HEK293 (cell line): ENCODE data around the gene RBMS3.

Experiments used
- CTCF ChIA-PET: fragments of 350-600 bp; formaldehyde crosslinking; extraction: SDS; loops from one replicate; lab custom pipeline; 2021; ENCODE audit warnings: antibody characterized with exemption; lab: Yijun Ruan, JAX
- POLR2A ChIA-PET: fragments of 300-600 bp; formaldehyde crosslinking; extraction: SDS; loops from one replicate; lab custom pipeline; 2020; ENCODE audit warnings: antibody characterized with exemption, inconsistent platforms; lab: Yijun Ruan, JAX
- H3K27ac ChIP-seq: fragments of 200-500 bp; sonication (Bioruptor generic); 2 replicates; pipeline ENCODE4 v1.5.1; 2014; ENCODE audit warnings: low read depth, low read length, control low read depth, inconsistent platforms; ENCODE audit errors: extremely low read depth
- H3K36me3 ChIP-seq, 2 experiments: fragments of 200-500 bp in 1 of 2; sonication (Bioruptor generic) in 1 of 2; 1 replicate in 1 of 2; 2 replicates in 1 of 2; pipeline ENCODE4 v1.5.1; 2014 to 2017; ENCODE audit warnings: inconsistent platforms in 2 of 2, low read length in 2 of 2; ENCODE audit not compliant: control insufficient read depth in 2 of 2, insufficient read depth in 1 of 2
- H3K4me1 ChIP-seq: fragments of 200-500 bp; sonication (Bioruptor generic); 2 replicates; pipeline ENCODE4 v1.5.1; 2014; ENCODE audit warnings: mild to moderate bottlenecking, low read length, inconsistent platforms; ENCODE audit not compliant: control insufficient read depth, insufficient read depth
- H3K4me3 ChIP-seq: 2 replicates; pipeline ENCODE4 v1.5.1; 2011; ENCODE audit warnings: low read depth, mild to moderate bottlenecking, control low read depth, low read length, moderate library complexity
- H3K9me3 ChIP-seq: fragments of 200-500 bp; sonication (Bioruptor generic); 2 replicates; pipeline ENCODE4 v1.5.1; 2014; ENCODE audit warnings: low read depth, low read length, inconsistent platforms; ENCODE audit not compliant: control insufficient read depth, insufficient read depth
- GLIS1 ChIP-seq: fragments of 450-650 bp; formaldehyde crosslinking; IDR thresholded peaks from 2 replicates; pipeline ENCODE4 v1.5.1; 2016; ENCODE audit warnings: missing biosample characterization, missing genetic modification characterization
- KLF7 ChIP-seq: fragments of 450-650 bp; formaldehyde crosslinking; IDR thresholded peaks from 2 replicates; pipeline ENCODE4 v1.5.1; 2016; ENCODE audit warnings: missing biosample characterization, missing genetic modification characterization, borderline replicate concordance
- RBAK ChIP-seq: fragments of 450-650 bp; formaldehyde crosslinking; IDR thresholded peaks from 2 replicates; pipeline ENCODE4 v1.5.1; 2016; ENCODE audit warnings: missing biosample characterization, missing genetic modification characterization
- SALL2 ChIP-seq: fragments of 450-650 bp; formaldehyde crosslinking; IDR thresholded peaks from 2 replicates; pipeline ENCODE4 v1.5.0; 2017; ENCODE audit warnings: missing biosample characterization, mild to moderate bottlenecking, missing genetic modification characterization, borderline replicate concordance
- ZFHX2 ChIP-seq: fragments of 450-650 bp; formaldehyde crosslinking; conservative IDR thresholded peaks from 2 replicates; pipeline ENCODE4 v1.5.1; 2016; ENCODE audit warnings: missing biosample characterization, missing genetic modification characterization
- ZFP37 ChIP-seq: fragments of 450-650 bp; formaldehyde crosslinking; IDR thresholded peaks from 2 replicates; pipeline ENCODE4 v1.5.1; 2016; ENCODE audit warnings: missing biosample characterization, missing genetic modification characterization
- ZNF157 ChIP-seq: fragments of 450-650 bp; formaldehyde crosslinking; IDR thresholded peaks from 2 replicates; pipeline ENCODE4 v1.5.1; 2016; ENCODE audit warnings: missing biosample characterization, missing genetic modification characterization
- ZNF274 ChIP-seq, 2 experiments: fragments of 200-500 bp in 1 of 2; fragments of 450-650 bp in 1 of 2; sonication (Bioruptor generic) in 1 of 2; formaldehyde crosslinking in 1 of 2; IDR thresholded peaks; 2 replicates each; pipeline versions ENCODE4 v1.5.1 to v1.6.1; 2014 to 2016; ENCODE audit warnings: borderline replicate concordance in 1 of 2, inconsistent platforms in 1 of 2, low read length in 1 of 2, missing biosample characterization in 1 of 2, missing genetic modification characterization in 1 of 2
- ZNF324 ChIP-seq: fragments of 450-650 bp; formaldehyde crosslinking; IDR thresholded peaks from 2 replicates; pipeline ENCODE4 v1.5.1; 2016; ENCODE audit warnings: missing biosample characterization, missing genetic modification characterization
- ZNF335 ChIP-seq: fragments of 450-650 bp; formaldehyde crosslinking; conservative IDR thresholded peaks from 2 replicates; pipeline ENCODE4 v1.5.1; 2016; ENCODE audit warnings: missing biosample characterization, missing genetic modification characterization
- ZNF530 ChIP-seq: fragments of 450-650 bp; formaldehyde crosslinking; IDR thresholded peaks from 2 replicates; pipeline ENCODE4 v1.5.1; 2016; ENCODE audit warnings: low read depth, missing biosample characterization, missing genetic modification characterization
- ZNF548 ChIP-seq: fragments of 450-650 bp; formaldehyde crosslinking; IDR thresholded peaks from 2 replicates; pipeline ENCODE4 v1.5.1; 2016; ENCODE audit warnings: missing biosample characterization, missing genetic modification characterization
- ZNF621 ChIP-seq: fragments of 450-650 bp; formaldehyde crosslinking; IDR thresholded peaks from 2 replicates; pipeline ENCODE4 v1.5.1; 2017; ENCODE audit warnings: missing biosample characterization, missing genetic modification characterization
- ZNF654 ChIP-seq: fragments of 450-650 bp; formaldehyde crosslinking; IDR thresholded peaks from 2 replicates; pipeline ENCODE4 v1.5.1; 2016; ENCODE audit warnings: low read depth, missing biosample characterization, missing genetic modification characterization
- ZNF791 ChIP-seq: fragments of 450-650 bp; formaldehyde crosslinking; IDR thresholded peaks from 2 replicates; pipeline ENCODE4 v1.5.1; 2016; ENCODE audit warnings: missing biosample characterization, missing genetic modification characterization
- ZSCAN23 ChIP-seq: fragments of 450-650 bp; formaldehyde crosslinking; IDR thresholded peaks from 2 replicates; pipeline ENCODE4 v1.5.1; 2016; ENCODE audit warnings: missing biosample characterization, missing genetic modification characterization
- TF ChIP-seq, protein P1 (sequence below): fragments of 450-650 bp; formaldehyde crosslinking; IDR thresholded peaks from 2 replicates; pipeline ENCODE4 v1.5.1; 2017; ENCODE audit warnings: missing biosample characterization, missing genetic modification characterization
- TF ChIP-seq, protein P2 (sequence below): fragments of 450-650 bp; formaldehyde crosslinking; IDR thresholded peaks from 2 replicates; pipeline ENCODE4 v1.5.1; 2016; ENCODE audit warnings: missing biosample characterization, missing genetic modification characterization
- TF ChIP-seq, protein P3 (sequence below): fragments of 450-650 bp; formaldehyde crosslinking; IDR thresholded peaks from 2 replicates; pipeline ENCODE4 v1.5.1; 2016; ENCODE audit warnings: missing biosample characterization, missing genetic modification characterization
- TF ChIP-seq, protein P4 (sequence below): fragments of 450-650 bp; formaldehyde crosslinking; IDR thresholded peaks from 2 replicates; pipeline ENCODE4 v1.5.1; 2016; ENCODE audit warnings: missing biosample characterization, missing genetic modification characterization
- TF ChIP-seq, protein P5 (sequence below): fragments of 450-650 bp; formaldehyde crosslinking; IDR thresholded peaks from 2 replicates; pipeline ENCODE4 v1.5.1; 2016; ENCODE audit warnings: missing biosample characterization, missing genetic modification characterization

The RBMS3 gene

DNA sequence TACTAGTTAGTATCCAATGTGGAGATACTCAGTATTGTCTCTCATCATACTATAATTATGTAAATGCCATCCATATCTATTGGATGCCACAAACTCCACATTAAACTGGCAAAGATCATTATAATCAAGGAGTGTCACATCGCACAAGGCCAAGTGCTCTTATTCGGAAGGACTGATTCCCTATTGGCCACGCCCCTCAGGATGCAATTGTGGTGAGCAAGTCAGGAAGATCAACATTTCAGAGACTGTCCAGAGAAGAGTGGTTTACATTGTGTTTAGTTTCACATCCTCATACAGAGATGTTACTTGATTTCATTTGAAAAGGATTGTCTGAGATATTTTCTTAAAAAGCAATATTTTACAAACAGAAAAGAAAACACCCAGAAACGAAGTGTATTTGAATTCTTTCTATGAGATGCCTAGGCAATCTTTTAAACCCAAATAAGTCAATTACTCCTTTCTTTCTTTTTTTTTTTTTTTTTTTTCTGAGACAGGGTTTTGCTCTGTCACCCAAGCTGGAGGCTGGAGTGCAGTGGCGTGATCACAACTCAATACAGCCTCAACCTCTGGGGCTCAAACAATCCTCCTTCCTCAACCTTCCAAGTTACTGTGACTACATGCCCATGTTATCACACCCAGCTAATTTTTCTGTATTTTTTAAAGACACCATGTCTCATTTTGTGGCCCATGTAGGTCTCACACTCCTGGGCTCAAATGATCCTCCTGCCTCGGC, 369.1 kb downstream of the RBMS3 start:
- Histone ChIP-seq H3K9me3 (no peaks in the 10 kb centered on the region), H3K36me3 (no peaks in the 10 kb centered on the region), H3K4me1 (no peaks in the 10 kb centered on the region), H3K4me3 (no peak overlapping the region), H3K27ac (no peak overlapping the region)
- ChIA-PET CTCF (no interaction called here), POLR2A (no interaction called here)
- TF ChIP-seq ZNF157 (tag by site-specific recombination): no peak
- no peak for TF ChIP-seq ZFHX2 (tag by site-specific recombination)
- TF ChIP-seq, protein P1, sequence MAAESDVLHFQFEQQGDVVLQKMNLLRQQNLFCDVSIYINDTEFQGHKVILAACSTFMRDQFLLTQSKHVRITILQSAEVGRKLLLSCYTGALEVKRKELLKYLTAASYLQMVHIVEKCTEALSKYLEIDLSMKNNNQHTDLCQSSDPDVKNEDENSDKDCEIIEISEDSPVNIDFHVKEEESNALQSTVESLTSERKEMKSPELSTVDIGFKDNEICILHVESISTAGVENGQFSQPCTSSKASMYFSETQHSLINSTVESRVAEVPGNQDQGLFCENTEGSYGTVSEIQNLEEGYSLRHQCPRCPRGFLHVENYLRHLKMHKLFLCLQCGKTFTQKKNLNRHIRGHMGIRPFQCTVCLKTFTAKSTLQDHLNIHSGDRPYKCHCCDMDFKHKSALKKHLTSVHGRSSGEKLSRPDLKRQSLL (tag by site-specific recombination): no peak

DNA sequence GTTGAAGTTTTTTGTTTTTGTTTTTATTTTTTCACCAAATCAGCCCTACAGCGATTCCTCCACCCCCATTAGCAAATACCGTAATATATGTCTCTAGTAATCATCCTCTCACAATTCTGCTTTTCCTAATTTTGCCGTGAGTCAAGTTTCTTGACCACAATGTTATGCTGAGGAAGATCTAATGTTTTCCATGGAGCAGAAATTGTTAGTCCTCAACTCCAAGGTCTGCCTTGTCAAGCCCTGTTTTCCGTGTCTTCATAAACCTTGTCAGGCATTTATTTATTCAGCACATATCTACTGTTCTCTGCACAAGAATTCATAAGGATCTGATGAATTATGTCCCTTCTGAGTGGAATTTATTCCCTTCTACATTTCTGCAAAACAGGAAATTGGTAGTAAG, 372.8 kb downstream of the RBMS3 start:
- H3K9me3 ChIP-seq: no peaks in the 10 kb centered on the region
- H3K4me3 ChIP-seq: no peak overlapping the region
- TF ChIP-seq SALL2 (tag by site-specific recombination) (no peak), ZSCAN23 (tag by site-specific recombination) (no peak), ZNF335 (tag by site-specific recombination) (no peak)
- TF ChIP-seq, protein P2, sequence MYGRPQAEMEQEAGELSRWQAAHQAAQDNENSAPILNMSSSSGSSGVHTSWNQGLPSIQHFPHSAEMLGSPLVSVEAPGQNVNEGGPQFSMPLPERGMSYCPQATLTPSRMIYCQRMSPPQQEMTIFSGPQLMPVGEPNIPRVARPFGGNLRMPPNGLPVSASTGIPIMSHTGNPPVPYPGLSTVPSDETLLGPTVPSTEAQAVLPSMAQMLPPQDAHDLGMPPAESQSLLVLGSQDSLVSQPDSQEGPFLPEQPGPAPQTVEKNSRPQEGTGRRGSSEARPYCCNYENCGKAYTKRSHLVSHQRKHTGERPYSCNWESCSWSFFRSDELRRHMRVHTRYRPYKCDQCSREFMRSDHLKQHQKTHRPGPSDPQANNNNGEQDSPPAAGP (tag by site-specific recombination): no peak
- no peaks in the 10 kb centered on the region for H3K36me3 ChIP-seq
- POLR2A ChIA-PET: no interaction called here
- CTCF ChIA-PET: no interaction called here
- H3K4me1 ChIP-seq: no peaks in the 10 kb centered on the region
- no peak overlapping the region for H3K27ac ChIP-seq

DNA sequence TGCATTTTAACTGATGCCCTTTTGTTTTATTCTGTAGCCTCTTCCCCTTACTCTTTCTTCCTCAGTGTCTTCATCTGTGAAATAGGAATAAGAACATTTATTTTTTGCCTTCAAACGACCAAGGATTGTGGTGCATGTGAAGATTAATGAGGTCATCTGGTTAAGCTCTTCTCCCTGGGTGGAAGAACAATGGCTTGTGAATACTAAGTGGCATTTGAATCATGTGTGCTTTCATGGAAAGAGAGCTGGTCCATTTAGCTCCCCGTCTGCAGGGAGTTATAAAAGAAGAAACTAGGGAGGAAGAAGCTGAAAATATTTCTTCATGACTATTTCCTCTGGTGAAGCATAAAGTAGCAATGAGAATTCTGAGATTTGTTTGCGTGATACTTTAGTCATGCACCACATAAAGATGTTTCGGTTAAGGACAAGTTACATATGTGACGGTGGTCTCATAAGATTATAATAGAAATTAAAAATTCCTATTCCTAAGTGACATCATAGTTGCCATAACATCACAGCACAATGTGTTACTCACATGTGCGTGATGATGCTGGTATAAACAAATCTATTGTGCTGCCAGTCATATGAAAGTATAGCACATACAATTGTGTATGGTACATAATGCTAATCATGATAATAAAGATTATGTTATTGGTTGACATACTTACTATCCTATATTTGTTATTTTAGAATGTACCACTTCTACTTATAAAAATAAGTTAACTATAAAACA, 374.3 kb downstream of the RBMS3 start:
- no peak overlapping the region for H3K4me3 ChIP-seq
- no peaks in the 10 kb centered on the region for H3K4me1 ChIP-seq
- POLR2A ChIA-PET: no interaction called here
- CTCF ChIA-PET: no interaction called here
- H3K36me3 ChIP-seq: no peaks in the 10 kb centered on the region
- no peak overlapping the region for H3K27ac ChIP-seq
- H3K9me3 ChIP-seq: no peaks in the 10 kb centered on the region
- TF ChIP-seq ZNF274 (IDR thresholded peaks at IDR 0.05; ENCODE audit: low read length) (no peak), ZNF274 (tag by site-specific recombination; IDR thresholded peaks at IDR 0.05; ENCODE audit: borderline replicate concordance) (no peak), GLIS1 (tag by site-specific recombination) (no peak), ZNF621 (tag by site-specific recombination) (no peak), ZFP37 (tag by site-specific recombination) (no peak), ZNF791 (no peak), ZNF654 (tag by site-specific recombination) (no peak), KLF7 (tag by site-specific recombination) (no peak), ZNF530 (tag by site-specific recombination) (no peak), ZNF324 (tag by site-specific recombination) (no peak), ZNF548 (tag by site-specific recombination) (no peak), RBAK (no peak)
- TF ChIP-seq, protein P3, sequence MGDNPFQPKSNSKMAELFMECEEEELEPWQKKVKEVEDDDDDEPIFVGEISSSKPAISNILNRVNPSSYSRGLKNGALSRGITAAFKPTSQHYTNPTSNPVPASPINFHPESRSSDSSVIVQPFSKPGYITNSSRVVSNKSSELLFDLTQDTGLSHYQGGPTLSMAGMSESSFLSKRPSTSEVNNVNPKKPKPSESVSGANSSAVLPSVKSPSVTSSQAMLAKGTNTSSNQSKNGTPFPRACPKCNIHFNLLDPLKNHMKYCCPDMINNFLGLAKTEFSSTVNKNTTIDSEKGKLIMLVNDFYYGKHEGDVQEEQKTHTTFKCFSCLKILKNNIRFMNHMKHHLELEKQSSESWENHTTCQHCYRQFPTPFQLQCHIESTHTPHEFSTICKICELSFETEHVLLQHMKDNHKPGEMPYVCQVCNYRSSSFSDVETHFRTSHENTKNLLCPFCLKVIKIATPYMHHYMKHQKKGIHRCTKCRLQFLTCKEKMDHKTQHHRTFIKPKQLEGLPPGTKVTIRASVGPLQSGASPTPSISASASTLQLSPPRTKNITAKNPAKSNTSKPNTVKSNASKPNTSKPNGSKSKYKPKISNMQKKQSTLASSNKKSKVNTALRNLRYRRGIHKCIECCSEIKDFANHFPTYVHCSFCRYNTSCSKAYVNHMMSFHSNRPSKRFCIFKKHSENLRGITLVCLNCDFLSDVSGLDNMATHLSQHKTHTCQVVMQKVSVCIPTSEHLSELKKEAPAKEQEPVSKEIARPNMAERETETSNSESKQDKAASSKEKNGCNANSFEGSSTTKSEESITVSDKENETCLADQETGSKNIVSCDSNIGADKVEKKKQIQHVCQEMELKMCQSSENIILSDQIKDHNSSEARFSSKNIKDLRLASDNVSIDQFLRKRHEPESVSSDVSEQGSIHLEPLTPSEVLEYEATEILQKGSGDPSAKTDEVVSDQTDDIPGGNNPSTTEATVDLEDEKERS (tag by site-specific recombination): no peak
- TF ChIP-seq, protein P4, sequence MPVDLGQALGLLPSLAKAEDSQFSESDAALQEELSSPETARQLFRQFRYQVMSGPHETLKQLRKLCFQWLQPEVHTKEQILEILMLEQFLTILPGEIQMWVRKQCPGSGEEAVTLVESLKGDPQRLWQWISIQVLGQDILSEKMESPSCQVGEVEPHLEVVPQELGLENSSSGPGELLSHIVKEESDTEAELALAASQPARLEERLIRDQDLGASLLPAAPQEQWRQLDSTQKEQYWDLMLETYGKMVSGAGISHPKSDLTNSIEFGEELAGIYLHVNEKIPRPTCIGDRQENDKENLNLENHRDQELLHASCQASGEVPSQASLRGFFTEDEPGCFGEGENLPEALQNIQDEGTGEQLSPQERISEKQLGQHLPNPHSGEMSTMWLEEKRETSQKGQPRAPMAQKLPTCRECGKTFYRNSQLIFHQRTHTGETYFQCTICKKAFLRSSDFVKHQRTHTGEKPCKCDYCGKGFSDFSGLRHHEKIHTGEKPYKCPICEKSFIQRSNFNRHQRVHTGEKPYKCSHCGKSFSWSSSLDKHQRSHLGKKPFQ (tag by site-specific recombination): no peak
- TF ChIP-seq, protein P5, sequence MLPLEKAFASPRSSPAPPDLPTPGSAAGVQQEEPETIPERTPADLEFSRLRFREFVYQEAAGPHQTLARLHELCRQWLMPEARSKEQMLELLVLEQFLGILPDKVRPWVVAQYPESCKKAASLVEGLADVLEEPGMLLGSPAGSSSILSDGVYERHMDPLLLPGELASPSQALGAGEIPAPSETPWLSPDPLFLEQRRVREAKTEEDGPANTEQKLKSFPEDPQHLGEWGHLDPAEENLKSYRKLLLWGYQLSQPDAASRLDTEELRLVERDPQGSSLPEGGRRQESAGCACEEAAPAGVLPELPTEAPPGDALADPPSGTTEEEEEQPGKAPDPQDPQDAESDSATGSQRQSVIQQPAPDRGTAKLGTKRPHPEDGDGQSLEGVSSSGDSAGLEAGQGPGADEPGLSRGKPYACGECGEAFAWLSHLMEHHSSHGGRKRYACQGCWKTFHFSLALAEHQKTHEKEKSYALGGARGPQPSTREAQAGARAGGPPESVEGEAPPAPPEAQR (tag by site-specific recombination): no peak
